Embryonic facial prominence (tissue), 1 donor: ENCODE data around the gene RARB.

Experiments
- DNase-seq: peaks from one replicate; pipeline ENCODE4 v3.0.0-alpha.2; 2016; ENCODE audit errors: extremely low spot score

The RARB gene

GRCh38 chr3:25552251-25552650 lies 124.2 kb downstream of the RARB start:
- DNase-seq, result no peak

- DNase-seq, result no peak
Measured at GRCh38 chr3:25554376-25554775, 126.3 kb downstream of the RARB start.

DNA sequence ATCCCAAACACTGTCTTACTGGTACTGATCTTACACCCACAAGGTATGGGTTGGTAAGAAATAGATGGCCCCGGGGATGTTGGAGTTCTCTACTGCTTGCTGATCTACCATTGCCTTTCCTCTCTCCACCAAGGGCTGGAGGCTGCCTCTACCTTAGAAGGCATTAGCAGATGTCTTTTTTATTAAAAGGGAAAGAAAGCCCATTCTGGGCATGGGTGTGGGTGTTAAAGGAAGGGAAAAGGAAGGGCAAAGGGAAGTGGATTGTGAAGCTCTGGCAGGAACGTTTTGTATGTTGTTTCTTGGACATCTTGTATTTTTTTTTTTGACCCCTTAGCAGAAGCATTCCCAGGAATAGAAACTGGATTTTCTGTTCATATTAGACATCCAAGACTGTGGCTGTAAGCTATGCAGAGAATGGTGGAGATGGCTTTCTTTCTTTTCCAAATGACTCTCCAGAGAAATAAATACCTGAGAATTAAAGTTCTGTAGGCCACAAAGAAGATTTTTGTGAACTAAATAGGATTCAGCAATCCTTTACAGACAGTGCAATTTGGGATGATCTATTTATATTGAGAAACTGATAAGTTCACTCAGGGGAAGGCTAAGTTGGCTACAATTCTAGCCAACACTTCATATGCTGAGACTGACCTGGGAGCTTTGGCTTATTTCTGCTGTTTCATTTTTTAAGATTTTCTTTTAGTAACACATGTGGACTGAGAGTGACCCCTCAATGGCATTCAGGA lies 127.8 kb downstream of the RARB start:
- no peak for DNase-seq

DNA sequence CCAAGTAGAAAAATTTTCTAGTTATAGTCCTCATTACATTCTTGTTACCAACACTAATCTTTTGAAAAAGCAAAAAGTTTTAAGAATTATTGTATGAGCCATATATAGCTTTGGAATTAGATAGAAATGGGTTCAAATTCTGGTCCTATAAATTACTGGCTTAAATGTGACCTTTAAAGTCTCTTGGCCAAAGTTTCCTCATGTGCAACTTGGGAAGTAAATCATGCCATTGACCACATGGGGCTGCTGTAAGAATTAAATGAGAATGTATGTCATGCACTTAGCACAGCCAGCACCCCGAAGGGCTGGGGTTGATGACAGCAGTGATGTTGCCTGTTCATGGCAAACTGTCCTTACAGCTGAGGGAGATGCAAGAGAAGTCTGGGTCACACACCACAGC lies 128.4 kb downstream of the RARB start:
- no peak for DNase-seq

DNA sequence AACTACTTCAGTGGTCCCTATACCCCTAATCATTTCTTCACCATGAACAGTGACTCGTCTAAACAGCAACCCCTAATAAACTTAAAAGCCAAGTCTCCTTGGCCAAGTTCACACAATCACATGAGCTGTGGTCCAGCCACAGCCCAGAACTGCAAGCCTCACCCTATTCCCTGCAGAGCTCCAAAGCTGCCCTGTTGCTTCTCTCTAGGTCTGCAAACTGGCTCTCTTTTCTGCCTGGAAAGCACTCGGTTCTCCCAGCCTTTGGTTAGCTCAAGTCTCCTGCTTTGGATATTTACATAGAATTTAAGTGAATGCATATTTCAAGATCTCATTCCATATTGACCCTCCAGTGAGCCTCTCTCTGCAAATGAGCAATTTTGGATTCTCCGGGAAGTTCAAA lies 129.6 kb downstream of the RARB start:
- no peak for DNase-seq

GRCh38 chr3:25558121-25558520 lies 130.1 kb downstream of the RARB start:
- DNase-seq, result no peak

GRCh38 chr3:25558796-25559195 lies 130.7 kb downstream of the RARB start:
- no peak for DNase-seq

GRCh38 chr3:25563601-25564000 lies 135.5 kb downstream of the RARB start:
- no peak for DNase-seq

DNA sequence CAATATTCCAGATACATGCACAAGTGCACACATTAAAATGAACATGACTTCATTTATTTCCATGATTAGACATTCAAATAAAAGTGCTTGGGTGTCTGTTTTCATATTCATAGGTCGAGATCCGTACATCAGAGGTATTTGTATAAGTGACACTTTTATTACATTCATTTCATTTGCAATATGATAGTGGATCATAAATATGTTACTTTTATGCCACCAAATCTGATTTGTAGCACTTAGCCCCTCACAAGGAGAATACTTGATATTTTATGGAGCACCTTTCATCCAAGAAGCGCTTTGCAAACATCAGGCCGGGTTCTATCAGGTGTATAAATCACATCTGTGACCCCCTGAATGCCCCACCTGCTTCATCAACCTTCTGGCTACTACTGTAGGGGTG lies 136.0 kb downstream of the RARB start:
- DNase-seq, result no peak

DNA sequence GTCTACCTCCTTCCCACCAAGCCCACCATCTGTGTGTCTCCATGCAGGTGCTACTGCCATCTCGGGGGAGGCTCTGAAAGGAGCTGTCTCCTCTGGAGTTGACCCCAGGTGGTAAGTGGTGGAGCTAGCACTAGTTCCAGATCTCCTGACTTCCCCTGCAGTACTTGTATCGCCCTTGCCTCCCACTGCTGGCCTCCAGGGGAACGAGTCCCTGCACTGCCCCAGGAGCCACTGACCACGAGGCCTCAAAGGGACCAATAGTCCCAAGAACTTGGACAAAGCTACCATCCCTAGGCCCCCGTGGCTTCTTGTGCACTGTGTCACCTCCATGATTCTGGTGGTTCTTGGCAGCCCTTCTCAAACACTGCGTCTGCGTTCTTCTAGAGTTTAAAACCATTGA lies 137.7 kb downstream of the RARB start:
- no peak for DNase-seq

GRCh38 chr3:25566358-25566920 lies 138.4 kb downstream of the RARB start:
- no peak for DNase-seq

- no peak for DNase-seq
Measured at GRCh38 chr3:25567388-25567787, 139.3 kb downstream of the RARB start.

DNA sequence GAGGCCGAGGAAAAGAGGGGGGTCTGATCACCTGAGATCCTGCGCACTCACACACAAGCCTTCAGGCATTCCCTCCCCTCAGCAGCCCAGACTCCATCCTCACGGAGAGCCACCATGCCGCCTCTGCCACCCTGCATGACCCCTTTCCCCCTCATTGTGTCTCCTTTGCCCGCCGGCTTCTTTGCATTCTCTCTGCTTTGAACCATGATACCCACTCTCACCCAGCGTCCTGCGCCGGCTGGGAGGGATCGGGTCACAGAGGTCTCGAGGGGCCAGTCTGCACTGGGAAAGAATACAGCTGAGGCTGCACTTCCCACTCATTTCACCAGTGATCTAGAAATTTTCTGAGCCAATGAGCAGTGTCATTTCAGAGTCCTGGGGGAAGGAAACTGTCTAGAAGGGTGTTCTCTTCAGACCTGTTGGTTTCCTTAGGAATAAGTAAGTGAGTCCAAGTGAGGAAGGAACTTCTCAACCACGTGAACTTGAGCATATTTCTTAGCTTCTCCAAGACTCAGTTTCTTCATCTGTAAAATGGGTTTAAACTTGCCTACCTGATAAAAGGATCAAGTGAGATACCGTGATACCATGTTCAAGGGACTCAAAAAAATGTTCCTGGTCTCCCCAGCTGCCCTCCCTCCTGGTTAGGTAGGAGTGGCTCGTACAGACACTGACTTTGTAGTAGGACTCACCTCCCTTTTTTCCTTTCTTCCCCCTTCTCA lies 139.9 kb downstream of the RARB start:
- no peak for DNase-seq

GRCh38 chr3:25568525-25569078 lies 140.5 kb downstream of the RARB start:
- DNase-seq, result no peak

DNA sequence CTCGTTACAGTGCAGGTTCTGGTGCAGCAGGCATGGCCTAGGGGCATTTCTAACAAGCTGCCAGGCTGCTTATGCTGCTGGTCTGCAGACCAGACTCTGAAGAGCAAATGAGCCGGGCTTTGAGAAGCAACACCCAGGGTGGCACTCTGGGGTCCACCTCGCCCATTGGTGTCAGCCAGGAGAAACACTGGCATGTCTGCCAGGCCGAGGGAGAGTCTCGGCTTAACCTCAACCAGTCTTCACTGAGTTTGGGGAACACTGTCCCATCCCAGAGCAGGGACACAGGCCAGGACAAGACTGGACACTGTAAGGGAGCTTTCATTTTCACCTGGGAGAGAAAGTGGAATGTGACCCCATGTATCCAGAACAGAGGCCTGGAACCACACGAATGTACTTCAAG lies 143.2 kb downstream of the RARB start:
- no peak for DNase-seq

- no peak for DNase-seq
Measured at GRCh38 chr3:25572336-25572735, 144.3 kb downstream of the RARB start.

DNA sequence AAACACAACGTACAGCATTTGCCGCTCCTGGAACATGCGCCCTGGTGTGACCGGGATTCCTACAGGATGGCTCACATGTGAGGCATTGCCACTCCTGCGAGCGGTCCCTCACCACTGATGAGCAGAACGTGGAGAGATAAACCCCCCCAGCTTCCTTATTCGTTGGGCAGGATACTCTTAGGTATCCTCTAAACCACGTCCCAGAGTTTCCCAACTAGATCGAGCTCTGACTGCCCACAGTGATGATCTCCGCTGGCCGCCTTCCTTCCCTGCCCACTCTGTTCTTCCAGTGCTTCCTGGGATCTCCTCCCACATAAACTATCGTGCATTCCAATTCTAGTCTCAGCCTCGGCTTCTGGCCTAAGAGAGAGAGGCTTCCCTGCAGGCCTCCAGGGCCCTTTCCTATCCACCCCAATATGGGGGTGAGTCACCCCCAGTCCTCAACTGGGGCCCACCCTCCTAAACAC lies 144.9 kb downstream of the RARB start:
- no peak for DNase-seq

DNA sequence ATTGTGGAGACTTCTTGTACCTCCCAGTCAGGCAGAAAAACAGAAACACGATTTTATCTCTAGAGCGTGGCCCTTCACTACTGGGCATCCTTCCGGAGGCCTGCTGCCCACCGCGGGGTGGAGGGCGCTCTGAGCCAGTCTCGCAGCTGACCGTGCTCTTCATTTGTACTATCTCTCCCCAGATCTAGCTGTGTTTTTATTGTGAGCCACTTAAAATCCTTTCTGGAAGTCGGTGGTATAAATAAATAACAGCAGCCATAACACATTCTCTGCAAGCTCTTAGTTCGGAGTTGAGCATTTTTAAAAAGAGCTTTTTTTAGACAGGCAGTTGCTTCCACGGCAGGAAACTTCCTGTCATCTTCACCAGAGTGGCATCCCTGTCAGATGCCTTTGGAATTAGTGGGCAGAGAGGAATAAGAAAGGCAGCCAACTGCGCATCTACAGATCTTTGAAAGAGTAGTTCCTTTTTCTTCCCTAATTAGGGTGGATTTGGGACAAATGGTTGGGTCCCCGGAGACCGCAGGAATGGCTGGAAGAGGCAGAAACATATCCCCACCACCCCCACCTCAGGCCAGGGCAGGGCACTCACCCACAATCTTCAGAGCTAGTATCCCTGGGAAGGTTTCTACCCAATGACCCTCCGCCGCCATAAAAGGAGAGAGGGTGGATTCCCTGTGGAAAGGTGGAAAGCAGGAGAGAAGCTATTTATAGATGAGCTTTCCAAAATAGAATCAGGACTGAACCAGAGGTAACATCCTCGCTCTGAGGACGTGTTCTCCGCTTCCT lies 145.5 kb downstream of the RARB start:
- no peak for DNase-seq

GRCh38 chr3:25574172-25574765 lies 146.2 kb downstream of the RARB start:
- no peak for DNase-seq

- DNase-seq, result no peak
Measured at GRCh38 chr3:25575001-25575400, 146.9 kb downstream of the RARB start.

DNA sequence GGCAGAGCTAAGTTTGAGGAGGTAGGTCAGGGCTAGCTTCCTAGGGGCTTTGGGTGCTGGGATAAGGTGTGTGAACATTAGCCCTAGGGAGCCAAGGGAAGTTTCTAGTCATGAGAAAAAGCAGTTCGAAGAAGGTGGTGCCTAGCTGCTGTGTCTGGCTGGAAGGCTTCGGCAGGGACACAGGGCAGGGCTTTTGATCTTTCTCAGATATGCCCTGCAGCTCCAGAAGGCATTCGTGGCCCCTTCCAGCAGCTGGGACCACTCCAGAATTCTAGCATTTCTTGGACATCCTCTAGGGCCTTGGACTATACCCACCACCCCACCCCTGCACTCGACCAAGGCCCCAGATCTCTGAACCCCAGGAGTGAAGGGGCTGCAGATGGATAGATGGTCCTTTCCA lies 148.1 kb downstream of the RARB start:
- no peak for DNase-seq
